Parathyroid adenoma (tissue), 2 donors: ENCODE results near the gene SV2B.

ENCODE experiments used
- H2AFZ ChIP-seq: fragments of 300-600 bp; sonication (generic); one replicate; pipeline ENCODE4 v1.7.0; 2017; ENCODE audit warnings: antibody characterized with exemption, mild to moderate bottlenecking
- H3K27ac ChIP-seq: fragments of 300-600 bp; sonication (generic); one replicate; pipeline ENCODE4 v1.7.0; 2017
- H3K27me3 ChIP-seq: fragments of 300-600 bp; sonication (generic); one replicate; pipeline ENCODE4 v1.7.0; 2017; ENCODE audit warnings: low read length; ENCODE audit not compliant: control insufficient read depth, insufficient read depth
- H3K36me3 ChIP-seq: fragments of 300-600 bp; sonication (generic); one replicate; pipeline ENCODE4 v1.7.0; 2017; ENCODE audit warnings: low read length; ENCODE audit not compliant: control insufficient read depth, insufficient read depth
- H3K4me1 ChIP-seq: fragments of 300-600 bp; sonication (generic); one replicate; pipeline ENCODE4 v1.7.0; 2017; ENCODE audit warnings: control low read depth
- H3K4me2 ChIP-seq: fragments of 300-600 bp; sonication (generic); one replicate; pipeline ENCODE4 v1.7.0; 2017; ENCODE audit warnings: low read length
- H3K4me3 ChIP-seq: fragments of 300-600 bp; sonication (generic); one replicate; pipeline ENCODE4 v1.7.0; 2017; ENCODE audit warnings: low read depth, low read length
- H3K79me2 ChIP-seq: fragments of 300-600 bp; sonication (generic); one replicate; pipeline ENCODE4 v1.7.0; 2017; ENCODE audit warnings: control low read depth
- H3K9ac ChIP-seq: fragments of 300-600 bp; sonication (generic); one replicate; pipeline ENCODE4 v1.7.0; 2017; ENCODE audit warnings: mild to moderate bottlenecking
- H3K9me3 ChIP-seq: fragments of 300-600 bp; sonication (generic); one replicate; pipeline ENCODE4 v1.7.0; 2017; ENCODE audit warnings: low read length; ENCODE audit not compliant: control insufficient read depth
- CTCF ChIP-seq: fragments of 300-600 bp; sonication (generic); IDR thresholded peaks from one replicate; pipeline ENCODE4 v1.7.0; 2017; ENCODE audit warnings: antibody characterized with exemption, mild to moderate bottlenecking
- donor health status: primary hyperparathyroidism.

SV2B gene

GRCh38 chr15:91124132-91124531, 24.1 kb downstream of the SV2B start:
- Histone ChIP-seq H3K9ac (no peak overlapping the region), H3K4me2 (no peak overlapping the region), H3K27ac (no peak overlapping the region), H3K4me1 (no peaks in the 10 kb centered on the region), H3K79me2 (no peaks in the 10 kb centered on the region), H3K4me3 (no peak overlapping the region), H2AFZ (no peak overlapping the region), H3K27me3 (no peaks in the 10 kb centered on the region), H3K9me3 (no peaks in the 10 kb centered on the region), H3K36me3 (no peaks in the 10 kb centered on the region)
- no peak for TF ChIP-seq CTCF

- H3K9ac ChIP-seq = no peak overlapping the region
- no peaks in the 10 kb centered on the region for H3K9me3 ChIP-seq
- no peak overlapping the region for H3K4me3 ChIP-seq
- no peaks in the 10 kb centered on the region for H3K36me3 ChIP-seq
- no peak overlapping the region for H2AFZ ChIP-seq
- TF ChIP-seq CTCF = no peak
- no peaks in the 10 kb centered on the region for H3K4me1 ChIP-seq
- H3K79me2 ChIP-seq = no peaks in the 10 kb centered on the region
- H3K27ac ChIP-seq = no peak overlapping the region
- no peaks in the 10 kb centered on the region for H3K27me3 ChIP-seq
- H3K4me2 ChIP-seq = no peak overlapping the region
Observed at GRCh38 chr15:91125162-91125561, 25.1 kb downstream of the SV2B start.

- Histone ChIP-seq H3K4me3 (no peak overlapping the region), H3K9me3 (no peaks in the 10 kb centered on the region), H3K4me2 (no peak overlapping the region), H3K27ac (no peak overlapping the region), H3K27me3 (no peaks in the 10 kb centered on the region), H3K36me3 (no peaks in the 10 kb centered on the region), H3K9ac (no peak overlapping the region), H2AFZ (no peak overlapping the region), H3K4me1 (no peaks in the 10 kb centered on the region), H3K79me2 (no peaks in the 10 kb centered on the region)
- no peak for TF ChIP-seq CTCF
Observed at GRCh38 chr15:91126080-91126479, 26.0 kb downstream of the SV2B start.

- Histone ChIP-seq H2AFZ (no peak overlapping the region), H3K4me3 (no peak overlapping the region), H3K9me3 (no peaks in the 10 kb centered on the region)
Observed at GRCh38 chr15:91127236-91127955, 27.3 kb downstream of the SV2B start.

More at GRCh38 chr15:91127236-91127955, 27.3 kb downstream of the SV2B start:
- Histone ChIP-seq H3K4me1 (no peaks in the 10 kb centered on the region), H3K9ac (no peak overlapping the region), H3K4me2 (no peak overlapping the region), H3K27ac (no peak overlapping the region), H3K36me3 (no peaks in the 10 kb centered on the region), H3K27me3 (no peaks in the 10 kb centered on the region), H3K79me2 (no peaks in the 10 kb centered on the region)
- TF ChIP-seq CTCF = no peak
